Measurements from ENCODE around the gene PTHLH. TPM values are rescaled to one million over a fixed set of nuclear protein-coding genes. Genes with fewer than 3 reads are reported as not detected.

Gene PTHLH
- total and polyA plus RNA-seq, 2 donors from 2014 or later = 0.72 TPM; not detected in 1

DNA sequence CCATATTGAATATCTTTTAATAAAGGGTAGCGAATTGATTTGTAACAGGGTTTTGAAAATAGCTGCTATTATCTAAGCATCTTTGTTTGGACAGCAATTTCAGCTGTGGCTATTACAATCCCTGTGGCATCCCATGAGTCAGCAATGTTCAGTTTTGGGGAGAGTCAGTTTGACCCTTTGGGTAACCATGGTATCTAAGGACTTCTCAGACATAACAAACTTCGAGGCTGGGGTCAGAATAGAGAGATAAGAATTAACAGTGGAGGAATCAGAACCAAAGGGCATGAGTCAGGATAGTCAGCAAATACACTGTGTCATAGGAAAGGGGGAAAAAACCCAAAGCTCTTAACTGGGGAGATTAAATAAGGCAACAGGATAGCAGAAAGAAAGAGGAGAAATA lies 11.7 kb upstream of the PTHLH start:
- no peak overlapping the region for H3K9ac ChIP-seq (ENCODE audit: low read length in 3 of 3)
- H3K27me3 ChIP-seq (ENCODE audit: control insufficient read depth, insufficient read depth, low read length) = no peaks in the 10 kb centered on the region
- no peak overlapping the region for H3K27ac ChIP-seq (ENCODE audit: low read depth in 2 of 2, low read length in 2 of 2)
- H3K4me3 ChIP-seq (ENCODE audit: low read length in 3 of 3) = no peak overlapping the region
- DNase-seq (no peak), FAIRE-seq (no peak)
- no peaks in the 10 kb centered on the region for H3K4me1 ChIP-seq (ENCODE audit: control insufficient read depth in 2 of 3, insufficient read depth in 2 of 3, low read depth in 1 of 3, low read length in 3 of 3)
- H3K9me3 ChIP-seq (ENCODE audit: control insufficient read depth in 2 of 3, insufficient read depth in 1 of 3, low read length in 3 of 3) = no peaks in the 10 kb centered on the region
- TF ChIP-seq, protein P1, sequence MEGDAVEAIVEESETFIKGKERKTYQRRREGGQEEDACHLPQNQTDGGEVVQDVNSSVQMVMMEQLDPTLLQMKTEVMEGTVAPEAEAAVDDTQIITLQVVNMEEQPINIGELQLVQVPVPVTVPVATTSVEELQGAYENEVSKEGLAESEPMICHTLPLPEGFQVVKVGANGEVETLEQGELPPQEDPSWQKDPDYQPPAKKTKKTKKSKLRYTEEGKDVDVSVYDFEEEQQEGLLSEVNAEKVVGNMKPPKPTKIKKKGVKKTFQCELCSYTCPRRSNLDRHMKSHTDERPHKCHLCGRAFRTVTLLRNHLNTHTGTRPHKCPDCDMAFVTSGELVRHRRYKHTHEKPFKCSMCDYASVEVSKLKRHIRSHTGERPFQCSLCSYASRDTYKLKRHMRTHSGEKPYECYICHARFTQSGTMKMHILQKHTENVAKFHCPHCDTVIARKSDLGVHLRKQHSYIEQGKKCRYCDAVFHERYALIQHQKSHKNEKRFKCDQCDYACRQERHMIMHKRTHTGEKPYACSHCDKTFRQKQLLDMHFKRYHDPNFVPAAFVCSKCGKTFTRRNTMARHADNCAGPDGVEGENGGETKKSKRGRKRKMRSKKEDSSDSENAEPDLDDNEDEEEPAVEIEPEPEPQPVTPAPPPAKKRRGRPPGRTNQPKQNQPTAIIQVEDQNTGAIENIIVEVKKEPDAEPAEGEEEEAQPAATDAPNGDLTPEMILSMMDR (IDR thresholded peaks at IDR 0.05; ENCODE audit: borderline replicate concordance, extremely low read depth, insufficient read depth) = no peak
- intact Hi-C loops (cut with DNase I) = no loop called here
- no peaks in the 10 kb centered on the region for H3K36me3 ChIP-seq (ENCODE audit: control insufficient read depth in 2 of 3, insufficient read depth in 3 of 3, low read length in 3 of 3)

DNA sequence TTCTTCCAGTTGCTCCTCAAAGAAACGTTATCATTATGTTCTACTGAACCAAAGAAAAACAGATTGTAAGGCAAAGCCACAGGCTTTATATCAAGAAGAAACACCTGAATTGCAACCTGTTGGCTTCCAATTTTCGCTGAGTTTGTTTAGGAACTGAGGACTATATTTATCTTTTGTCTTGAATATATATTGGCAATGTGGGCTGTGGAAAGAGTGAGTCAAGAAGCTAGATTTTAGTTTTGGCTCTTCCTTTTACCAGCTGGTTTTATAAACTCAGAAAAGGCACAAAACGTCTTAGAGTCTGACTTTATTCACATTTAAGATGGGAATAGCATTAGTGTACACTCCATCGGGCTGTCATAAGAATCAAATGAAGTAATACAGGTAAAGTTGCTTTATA lies 10.4 kb upstream of the PTHLH start:
- no peak overlapping the region for H3K27ac ChIP-seq (ENCODE audit: low read depth in 2 of 2, low read length in 2 of 2)
- H3K9ac ChIP-seq (ENCODE audit: low read length in 3 of 3) = no peak overlapping the region
- TF ChIP-seq, protein P1 (IDR thresholded peaks at IDR 0.05; ENCODE audit: borderline replicate concordance, extremely low read depth, insufficient read depth) = no peak
- H3K4me3 ChIP-seq (ENCODE audit: low read length in 3 of 3) = no peak overlapping the region
- no peak for DNase-seq
- no peak for FAIRE-seq
- peaks cover 10% of the 10 kb centered on the region for H3K27me3 ChIP-seq (ENCODE audit: control insufficient read depth, insufficient read depth, low read length)
- intact Hi-C loops (cut with DNase I) = no loop called here
- no peaks in the 10 kb centered on the region for H3K9me3 ChIP-seq (ENCODE audit: control insufficient read depth in 2 of 3, insufficient read depth in 1 of 3, low read length in 3 of 3)
- no peaks in the 10 kb centered on the region for H3K36me3 ChIP-seq (ENCODE audit: control insufficient read depth in 2 of 3, insufficient read depth in 3 of 3, low read length in 3 of 3)
- no peaks in the 10 kb centered on the region for H3K4me1 ChIP-seq (ENCODE audit: control insufficient read depth in 2 of 3, insufficient read depth in 2 of 3, low read depth in 1 of 3, low read length in 3 of 3)

DNA sequence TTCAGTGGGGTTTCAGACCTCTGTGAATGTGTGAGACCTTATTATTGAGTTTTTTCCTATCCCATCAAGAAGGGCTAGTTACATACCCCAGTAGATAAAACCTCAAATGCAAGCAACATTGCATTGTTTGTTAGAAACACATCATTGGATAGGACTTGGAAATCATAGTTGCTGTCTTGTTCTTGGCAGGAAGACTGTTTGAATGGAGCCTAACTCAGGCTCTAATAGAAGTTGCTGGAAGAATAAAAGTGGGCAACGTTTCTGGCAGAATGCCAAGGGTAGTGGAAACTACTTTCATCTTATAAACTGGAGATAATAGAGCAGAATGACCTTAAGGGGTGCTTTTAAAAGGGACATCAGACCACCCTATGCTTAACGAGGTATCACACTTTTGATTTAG lies 9.9 kb upstream of the PTHLH start:
- Histone ChIP-seq H3K9ac (ENCODE audit: low read length in 3 of 3) (no peak overlapping the region), H3K4me3 (ENCODE audit: low read length in 3 of 3) (no peak overlapping the region), H3K27me3 (ENCODE audit: control insufficient read depth, insufficient read depth, low read length) (peaks cover 13% of the 10 kb centered on the region), H3K36me3 (ENCODE audit: control insufficient read depth in 2 of 3, insufficient read depth in 3 of 3, low read length in 3 of 3) (no peaks in the 10 kb centered on the region), H3K27ac (ENCODE audit: low read depth in 2 of 2, low read length in 2 of 2) (no peak overlapping the region), H3K9me3 (ENCODE audit: control insufficient read depth in 2 of 3, insufficient read depth in 1 of 3, low read length in 3 of 3) (no peaks in the 10 kb centered on the region), H3K4me1 (ENCODE audit: control insufficient read depth in 2 of 3, insufficient read depth in 2 of 3, low read depth in 1 of 3, low read length in 3 of 3) (no peaks in the 10 kb centered on the region)
- intact Hi-C loops (cut with DNase I) = no loop called here
- FAIRE-seq = no peak
- TF ChIP-seq, protein P1 (IDR thresholded peaks at IDR 0.05; ENCODE audit: borderline replicate concordance, extremely low read depth, insufficient read depth) = no peak
- DNase-seq = no peak

DNA sequence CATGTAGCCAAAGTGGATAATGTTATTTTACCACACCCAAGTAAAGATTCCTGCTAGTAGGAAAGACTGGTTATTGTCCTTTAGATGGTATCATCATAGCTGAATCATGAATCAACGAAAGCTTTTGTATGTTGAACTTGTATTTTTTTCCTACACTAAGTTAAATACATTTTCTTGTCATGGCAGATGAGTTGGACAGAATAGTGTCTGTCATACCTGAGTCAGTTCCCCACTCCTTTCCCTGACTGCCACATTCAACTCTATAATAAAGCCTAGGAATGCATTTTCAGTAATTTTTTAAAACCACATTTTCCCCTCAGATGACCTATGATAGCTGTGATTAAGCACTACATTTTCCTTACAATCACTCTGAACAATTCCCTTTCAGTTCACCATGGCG lies 9.3 kb upstream of the PTHLH start:
- FAIRE-seq (no peak), DNase-seq (no peak)
- no peak overlapping the region for H3K27ac ChIP-seq (ENCODE audit: low read depth in 2 of 2, low read length in 2 of 2)
- TF ChIP-seq, protein P1 (IDR thresholded peaks at IDR 0.05; ENCODE audit: borderline replicate concordance, extremely low read depth, insufficient read depth) = no peak
- intact Hi-C loops (cut with DNase I) = no loop called here
- no peak overlapping the region for H3K9ac ChIP-seq (ENCODE audit: low read length in 3 of 3)
- no peaks in the 10 kb centered on the region for H3K4me1 ChIP-seq (ENCODE audit: control insufficient read depth in 2 of 3, insufficient read depth in 2 of 3, low read depth in 1 of 3, low read length in 3 of 3)
- H3K27me3 ChIP-seq (ENCODE audit: control insufficient read depth, insufficient read depth, low read length) = peaks cover 13% of the 10 kb centered on the region
- no peaks in the 10 kb centered on the region for H3K36me3 ChIP-seq (ENCODE audit: control insufficient read depth in 2 of 3, insufficient read depth in 3 of 3, low read length in 3 of 3)
- H3K9me3 ChIP-seq (ENCODE audit: control insufficient read depth in 2 of 3, insufficient read depth in 1 of 3, low read length in 3 of 3) = no peaks in the 10 kb centered on the region
- H3K4me3 ChIP-seq (ENCODE audit: low read length in 3 of 3) = no peak overlapping the region

All from kidney (tissue), 14 donors.